ENCODE measurements around the gene ELP5. TPM values are rescaled to one million over a fixed set of nuclear protein-coding genes. Genes with fewer than 3 reads are reported as not detected.

ELP5 gene
- total and polyA plus RNA-seq, 10 of the 15 experiments (the other 5 are each of a cell fraction or from before 2014, with no cell fraction given), result 41.1 to 109 (median 77.5) TPM

GRCh38 chr17:7282752-7283321 is 30.8 kb downstream of the ELP5 start (continued):
- TF ChIP-seq ZBTB4 (CRISPR knock-in tag; IDR thresholded peaks at IDR 0.05) (no peak), EZH2 (IDR thresholded peaks at IDR 0.05; ENCODE audit: borderline replicate concordance, control insufficient read depth, low read depth, low read length) (no peak)
- TF ChIP-seq, protein P1, sequence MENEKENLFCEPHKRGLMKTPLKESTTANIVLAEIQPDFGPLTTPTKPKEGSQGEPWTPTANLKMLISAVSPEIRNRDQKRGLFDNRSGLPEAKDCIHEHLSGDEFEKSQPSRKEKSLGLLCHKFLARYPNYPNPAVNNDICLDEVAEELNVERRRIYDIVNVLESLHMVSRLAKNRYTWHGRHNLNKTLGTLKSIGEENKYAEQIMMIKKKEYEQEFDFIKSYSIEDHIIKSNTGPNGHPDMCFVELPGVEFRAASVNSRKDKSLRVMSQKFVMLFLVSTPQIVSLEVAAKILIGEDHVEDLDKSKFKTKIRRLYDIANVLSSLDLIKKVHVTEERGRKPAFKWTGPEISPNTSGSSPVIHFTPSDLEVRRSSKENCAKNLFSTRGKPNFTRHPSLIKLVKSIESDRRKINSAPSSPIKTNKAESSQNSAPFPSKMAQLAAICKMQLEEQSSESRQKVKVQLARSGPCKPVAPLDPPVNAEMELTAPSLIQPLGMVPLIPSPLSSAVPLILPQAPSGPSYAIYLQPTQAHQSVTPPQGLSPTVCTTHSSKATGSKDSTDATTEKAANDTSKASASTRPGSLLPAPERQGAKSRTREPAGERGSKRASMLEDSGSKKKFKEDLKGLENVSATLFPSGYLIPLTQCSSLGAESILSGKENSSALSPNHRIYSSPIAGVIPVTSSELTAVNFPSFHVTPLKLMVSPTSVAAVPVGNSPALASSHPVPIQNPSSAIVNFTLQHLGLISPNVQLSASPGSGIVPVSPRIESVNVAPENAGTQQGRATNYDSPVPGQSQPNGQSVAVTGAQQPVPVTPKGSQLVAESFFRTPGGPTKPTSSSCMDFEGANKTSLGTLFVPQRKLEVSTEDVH (IDR thresholded peaks at IDR 0.05; ENCODE audit: low read depth, partially characterized antibody), result no peak
